ENCODE results near the gene SLIT3.

DNA sequence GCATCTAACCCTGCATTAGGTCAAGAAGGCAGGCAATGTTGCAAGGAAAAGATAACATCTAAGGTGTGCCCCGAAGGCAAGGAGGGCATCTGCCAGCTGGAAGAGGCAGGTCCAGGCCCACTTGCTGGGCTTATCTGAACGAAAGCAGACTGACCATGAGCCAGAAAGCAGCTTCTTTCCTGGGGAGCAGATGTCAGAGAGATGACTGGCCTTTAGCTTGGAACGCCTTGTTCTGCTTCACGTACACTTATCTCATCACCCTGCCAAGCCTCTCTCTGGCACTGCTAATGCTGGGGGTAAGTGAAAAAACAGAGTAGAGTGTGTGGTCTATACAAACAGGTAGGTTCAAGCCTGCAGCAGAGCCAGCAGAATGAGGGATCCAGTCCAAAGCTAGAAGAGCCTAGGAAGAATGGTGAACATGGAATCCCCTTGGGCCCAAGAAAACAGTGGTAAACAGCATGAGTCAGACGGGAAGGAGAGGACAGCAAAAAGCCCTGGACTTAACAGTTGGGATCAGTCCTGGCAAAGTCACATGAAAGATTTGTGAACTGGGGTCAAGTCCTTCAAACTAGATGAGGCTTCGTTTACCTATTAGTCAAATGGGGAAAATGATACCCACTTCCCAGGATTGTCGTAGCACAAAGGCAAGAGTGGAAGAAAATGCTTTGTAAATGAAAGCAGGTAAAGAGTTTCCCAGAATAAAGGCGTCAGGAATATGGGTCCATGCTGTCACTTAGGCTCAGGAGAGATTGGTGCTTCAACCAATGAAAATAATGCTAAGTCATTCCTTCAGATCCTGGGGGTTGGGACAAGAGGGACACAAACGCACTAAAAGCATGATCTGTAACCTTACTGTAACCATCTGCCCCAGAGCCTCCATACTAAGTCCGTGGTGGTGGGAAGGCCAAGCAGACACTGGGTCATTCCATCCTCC lies 200.9 kb downstream of the SLIT3 start:
- TF ChIP-seq POLR2A (IDR thresholded peaks at IDR 0.05) (no peak), EP300 (IDR thresholded peaks at IDR 0.05) (no peak)
